Muscle of back (tissue), 11 donors: ENCODE data around the gene STX4. TPM values are rescaled to one million over a fixed set of nuclear protein-coding genes. Genes with fewer than 3 reads are reported as not detected.

ENCODE experiments used
- DNase-seq, 3 donors: peaks; one replicate each; pipeline versions ENCODE4 v3.0.0 to v3.0.0-alpha.2; 2013
- polyA plus RNA-seq, 10 donors: library from polyadenylated mRNA; unstranded; fragments of 120-200 nt; gene quantifications; one replicate each; pipeline ENCODE4 v1.2.1, GENCODE V29; 2013; ENCODE audit not compliant: insufficient read length in 10 of 10

Gene STX4
- polyA plus RNA-seq, 10 donors, result 34.0 to 44.6 (median 38.1) TPM

- no peak for DNase-seq
These were observed 30.7 kb downstream of the STX4 start for GRCh38 chr16:31063843-31064611.

- peak; percentile 93 to 97 (median 94) for DNase-seq
These were observed 31.6 kb downstream of the STX4 start for GRCh38 chr16:31064882-31065461.

- DNase-seq, result no peak
These were observed 34.0 kb downstream of the STX4 start for GRCh38 chr16:31067342-31067741.

- peak; percentile 68 to 84 (median 83) for DNase-seq
These were observed 38.5 kb downstream of the STX4 start for GRCh38 chr16:31071861-31072260.

GRCh38 chr16:31072540-31073141, 39.3 kb downstream of the STX4 start:
- DNase-seq, result peak in 2 of 3 donors; percentile 35 to 61

- peak; percentile 93 to 99 (median 95) for DNase-seq
These were observed 40.0 kb downstream of the STX4 start for GRCh38 chr16:31073142-31073969.

GRCh38 chr16:31073970-31074813, 40.8 kb downstream of the STX4 start, which contains the start of the genes ZNF646 and ZNF668:
Gene ZNF646 (plus strand): TSS chr16:31074422. CDS start chr16:31076325, 1,903 bp downstream.
Gene ZNF668 (minus strand): TSS chr16:31074240. CDS start chr16:31064459, 9,781 bp downstream.
- peak; percentile 99 for DNase-seq

GRCh38 chr16:31074814-31075183, 41.4 kb downstream of the STX4 start:
- DNase-seq, result no peak

- no peak for DNase-seq
These were observed 43.0 kb downstream of the STX4 start for GRCh38 chr16:31076319-31076718.

GRCh38 chr16:31077024-31077423, 43.7 kb downstream of the STX4 start:
- no peak for DNase-seq

- no peak for DNase-seq
These were observed 44.4 kb downstream of the STX4 start for GRCh38 chr16:31077592-31078396.

- no peak for DNase-seq
These were observed 45.4 kb downstream of the STX4 start for GRCh38 chr16:31078597-31079341.

GRCh38 chr16:31079342-31079944, 46.1 kb downstream of the STX4 start:
- DNase-seq, result no peak

GRCh38 chr16:31080035-31080629, 46.8 kb downstream of the STX4 start:
- DNase-seq, result no peak

- DNase-seq, result no peak
These were observed 47.5 kb downstream of the STX4 start for GRCh38 chr16:31080756-31081419.

GRCh38 chr16:31081428-31082351, 48.3 kb downstream of the STX4 start:
- no peak for DNase-seq
